ENCODE results near the gene RPL10.

The RPL10 gene

DNA sequence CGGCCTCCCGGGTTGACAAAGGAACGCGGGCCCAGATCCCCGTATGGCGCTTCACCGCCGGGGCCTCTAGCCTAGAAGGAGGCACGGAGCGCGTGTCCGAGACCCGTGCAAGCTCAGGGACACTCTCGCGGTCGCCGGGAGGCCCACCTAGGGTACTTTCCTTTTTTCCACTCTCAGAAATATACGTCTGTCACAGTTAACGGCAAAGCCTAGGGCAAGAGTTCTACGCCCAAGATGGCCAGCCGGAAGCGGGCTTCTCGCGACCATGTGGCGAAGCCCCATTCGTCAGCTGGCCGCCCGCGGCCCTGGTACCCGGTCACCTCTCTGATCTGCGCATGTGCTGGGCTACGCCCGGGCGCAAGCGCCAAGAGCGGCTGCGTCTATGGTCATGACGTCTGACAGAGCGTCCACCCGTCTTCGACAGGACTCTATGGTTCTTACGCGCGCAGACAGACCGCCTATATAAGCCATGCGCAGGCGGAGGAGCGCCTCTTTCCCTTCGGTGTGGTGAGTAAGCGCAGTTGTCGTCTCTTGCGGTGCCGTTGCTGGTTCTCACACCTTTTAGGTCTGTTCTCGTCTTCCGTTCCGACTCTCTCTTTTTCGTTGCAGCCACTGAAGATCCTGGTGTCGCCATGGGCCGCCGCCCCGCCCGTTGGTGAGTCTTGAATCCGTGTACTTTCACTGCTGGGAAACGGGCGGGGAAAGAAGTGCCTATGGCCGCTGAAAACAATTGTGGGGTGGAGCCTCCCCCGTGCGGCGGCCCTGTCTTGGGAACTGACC lies at the start of gene RPL10:
Gene RPL10 (plus strand): TSS at position 490 of the 780 bp plus-strand sequence. CDS start 143 bp downstream, at position 633.
- DNase-seq = peak; percentile 81 to 92

DNA sequence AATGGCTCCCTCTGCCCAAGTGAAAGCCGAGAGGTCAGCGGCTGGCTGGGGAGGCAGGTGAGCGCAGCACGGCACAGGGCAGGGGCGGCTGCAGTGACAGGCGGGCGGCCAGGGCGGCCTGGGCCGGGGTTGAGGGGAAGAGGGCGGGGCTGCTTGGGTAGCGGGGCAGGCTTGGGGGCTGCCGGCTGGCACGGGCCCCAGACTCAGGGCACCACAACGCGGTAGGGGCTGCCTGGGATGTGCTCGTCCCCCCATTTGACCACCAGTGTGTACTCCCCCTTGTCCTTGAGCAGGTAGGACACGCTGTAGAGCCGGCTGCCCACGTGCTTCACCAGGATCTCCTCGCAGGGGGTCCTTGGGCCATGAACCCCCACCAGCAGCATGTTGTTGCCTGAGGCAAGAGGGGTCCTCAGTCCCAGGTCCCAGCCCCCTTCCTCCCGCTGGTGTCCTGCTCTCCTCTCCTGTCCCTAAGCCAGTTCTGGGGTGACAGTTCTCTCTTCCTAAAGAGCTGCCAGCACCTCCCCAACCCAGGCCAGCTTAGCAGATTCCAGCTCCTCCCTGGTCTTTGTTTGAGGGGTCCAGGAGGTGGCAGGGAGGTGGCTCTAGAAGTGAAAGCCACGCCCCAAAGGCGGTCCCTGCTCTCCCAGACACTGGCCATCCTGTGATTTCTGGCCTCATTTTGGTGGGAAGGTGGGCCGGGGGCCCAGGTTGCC lies 49.4 kb upstream of the RPL10 start:
- no peak for DNase-seq

DNA sequence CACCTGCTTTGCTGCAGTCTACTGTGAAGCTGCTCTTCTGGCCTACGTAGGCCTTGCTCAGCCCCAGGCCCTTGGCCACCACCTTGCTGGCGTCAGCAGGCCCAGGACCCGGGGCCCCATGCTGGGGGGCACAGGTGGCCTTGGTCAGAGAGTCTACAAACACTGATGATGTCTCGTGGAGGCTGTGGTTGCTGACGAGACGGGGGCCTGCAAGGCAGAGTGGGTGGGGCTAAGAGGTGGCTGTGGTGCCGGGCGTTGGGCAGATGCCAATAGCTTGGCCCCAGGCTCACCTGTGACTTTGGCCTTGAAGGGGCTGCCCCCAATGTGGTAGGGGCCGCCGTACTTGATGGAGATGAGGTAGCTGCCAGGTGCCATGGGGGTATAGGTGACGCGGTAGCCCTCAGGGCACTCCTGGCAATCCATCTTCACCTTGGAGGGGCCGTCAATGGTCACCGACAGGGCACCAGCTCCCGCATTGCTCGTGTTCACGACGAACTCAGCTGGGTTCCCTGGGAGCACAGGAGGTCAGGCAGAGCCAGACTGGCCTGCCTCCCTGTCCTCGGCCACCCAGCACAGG lies 48.7 kb upstream of the RPL10 start:
- no peak for DNase-seq

DNA sequence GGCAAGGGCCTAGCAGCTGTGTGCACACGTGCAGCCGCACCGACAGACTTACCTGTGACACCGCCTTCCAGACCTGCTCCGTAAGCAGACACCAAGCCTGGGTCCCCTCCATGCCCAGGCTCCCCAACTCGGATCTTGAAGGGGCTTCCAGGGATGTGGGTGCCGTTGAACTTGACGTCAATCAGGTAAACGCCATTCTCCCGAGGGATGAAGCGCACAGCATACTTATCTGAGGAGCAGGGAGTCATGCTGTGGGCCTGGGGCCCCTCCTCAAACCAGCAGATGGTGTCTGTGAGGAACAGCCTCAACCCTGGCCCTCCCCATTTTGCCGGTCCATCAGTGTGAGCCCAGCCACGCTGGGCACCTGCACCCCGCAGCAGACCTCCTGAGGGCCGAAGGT lies 48.2 kb upstream of the RPL10 start:
- no peak for DNase-seq

DNA sequence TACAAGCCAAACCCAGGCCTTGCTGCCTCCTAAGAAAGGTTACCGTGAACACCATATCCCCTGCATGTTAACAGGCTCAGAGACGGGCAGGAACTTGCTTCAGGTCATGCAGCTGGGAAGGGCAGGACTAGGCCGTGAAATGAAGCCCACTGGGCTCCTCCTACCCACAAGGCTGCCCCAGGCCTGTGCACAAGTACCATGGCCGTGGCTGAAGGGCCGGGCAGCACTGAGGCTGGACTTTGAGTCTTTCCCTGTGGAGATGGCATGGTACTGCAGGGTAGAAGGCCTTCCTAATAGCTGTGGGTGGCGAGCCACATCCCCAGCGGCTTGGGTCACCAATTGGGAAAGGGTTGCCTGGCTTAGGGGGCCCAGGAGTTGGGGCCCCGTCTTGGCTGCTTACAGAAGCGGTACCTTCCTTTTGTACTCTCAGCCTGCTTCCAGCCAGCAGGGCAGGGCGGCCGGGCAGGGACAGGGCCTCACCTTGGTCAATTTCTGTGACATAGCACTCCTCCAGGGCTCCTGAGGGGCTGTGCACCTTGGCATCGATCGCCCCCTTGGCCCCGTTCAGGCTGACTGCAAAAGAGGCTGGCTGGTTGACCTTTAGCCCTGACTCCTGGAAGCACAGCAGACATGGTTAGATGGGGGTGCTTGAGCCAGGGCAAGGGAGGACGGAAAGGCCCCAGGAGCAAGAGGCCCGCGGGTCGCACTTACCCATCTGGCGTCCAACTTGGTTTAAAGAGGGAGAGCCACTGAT lies 47.6 kb upstream of the RPL10 start:
- no peak for DNase-seq

DNA sequence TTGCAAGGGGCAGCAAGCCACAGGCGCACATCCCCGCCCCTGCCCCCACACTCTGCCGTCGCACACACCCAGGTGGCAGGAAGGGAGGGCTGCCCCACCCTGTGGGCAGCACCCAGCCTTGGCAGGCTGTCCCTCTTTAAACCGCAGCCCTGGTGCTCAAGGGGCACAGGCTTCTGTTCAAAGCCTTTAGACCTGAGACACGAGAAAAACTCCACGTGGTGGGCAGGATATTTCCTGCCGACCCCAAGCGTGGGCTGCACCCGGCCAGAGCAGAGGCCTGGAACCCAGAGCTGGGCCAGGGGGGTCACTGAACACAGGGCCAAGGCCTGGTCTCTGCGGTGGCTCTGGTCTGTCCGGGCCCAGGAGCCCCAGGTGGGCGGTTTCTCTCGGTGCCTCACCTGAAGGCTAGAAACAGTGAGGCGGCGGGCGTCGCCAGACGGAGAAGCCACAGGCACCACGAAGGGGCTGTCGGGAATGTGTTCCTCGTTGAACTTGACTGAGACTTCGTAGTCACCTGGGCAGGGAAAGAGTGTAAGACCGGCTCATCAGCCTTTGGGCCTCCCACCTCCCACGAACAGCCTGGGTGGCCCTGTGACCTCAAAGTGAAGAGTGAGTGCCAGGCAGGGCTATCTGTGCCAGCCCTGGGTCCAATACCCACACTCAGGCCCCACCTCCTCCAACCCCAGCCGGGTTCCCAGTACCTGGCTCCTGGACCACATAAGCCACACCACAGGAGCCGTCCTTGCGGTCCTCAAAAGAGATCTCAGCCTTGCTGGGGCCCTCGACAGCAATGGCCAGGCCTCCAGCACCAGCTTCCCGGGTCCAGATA lies 46.8 kb upstream of the RPL10 start:
- no peak for DNase-seq

DNA sequence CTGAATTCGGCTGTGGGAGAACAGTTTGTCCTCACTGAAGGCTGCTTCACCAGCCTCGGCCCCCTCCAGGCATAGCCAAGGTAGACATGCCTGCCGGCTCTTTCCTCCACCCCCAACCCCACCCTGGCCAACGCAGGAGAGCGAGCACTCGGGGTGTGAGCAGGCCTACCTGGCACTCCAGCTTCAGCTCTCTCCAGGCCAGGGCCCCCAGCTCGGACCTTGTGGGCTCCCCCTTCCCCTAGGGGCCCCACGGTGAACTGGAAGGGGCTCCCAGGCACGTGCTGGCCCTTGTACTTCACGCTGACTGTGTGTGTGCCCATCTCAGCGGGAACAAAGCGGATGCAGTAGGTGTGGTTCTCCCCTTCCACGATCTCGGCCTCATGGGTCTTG lies 46.2 kb upstream of the RPL10 start:
- DNase-seq = no peak

DNA sequence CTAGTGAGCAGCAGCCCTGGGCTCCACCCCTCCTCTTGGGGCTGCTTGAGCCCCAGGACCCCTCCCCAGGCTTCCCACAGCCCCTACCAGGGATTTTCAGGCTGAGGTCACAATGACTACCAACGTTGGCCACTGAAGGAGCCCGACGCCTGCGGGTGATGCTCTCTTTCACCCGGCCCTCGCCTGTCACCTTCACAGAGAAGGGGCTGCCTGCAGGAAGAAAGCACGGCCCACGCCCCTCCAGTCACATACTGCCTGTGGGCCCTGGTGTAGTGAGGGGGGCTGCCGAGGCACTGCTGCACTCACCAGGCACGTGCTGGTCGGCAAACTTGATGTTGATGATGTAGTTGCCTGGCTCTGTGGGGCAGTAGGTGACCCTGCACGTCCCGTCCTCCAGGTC lies 45.7 kb upstream of the RPL10 start:
- no peak for DNase-seq

DNA sequence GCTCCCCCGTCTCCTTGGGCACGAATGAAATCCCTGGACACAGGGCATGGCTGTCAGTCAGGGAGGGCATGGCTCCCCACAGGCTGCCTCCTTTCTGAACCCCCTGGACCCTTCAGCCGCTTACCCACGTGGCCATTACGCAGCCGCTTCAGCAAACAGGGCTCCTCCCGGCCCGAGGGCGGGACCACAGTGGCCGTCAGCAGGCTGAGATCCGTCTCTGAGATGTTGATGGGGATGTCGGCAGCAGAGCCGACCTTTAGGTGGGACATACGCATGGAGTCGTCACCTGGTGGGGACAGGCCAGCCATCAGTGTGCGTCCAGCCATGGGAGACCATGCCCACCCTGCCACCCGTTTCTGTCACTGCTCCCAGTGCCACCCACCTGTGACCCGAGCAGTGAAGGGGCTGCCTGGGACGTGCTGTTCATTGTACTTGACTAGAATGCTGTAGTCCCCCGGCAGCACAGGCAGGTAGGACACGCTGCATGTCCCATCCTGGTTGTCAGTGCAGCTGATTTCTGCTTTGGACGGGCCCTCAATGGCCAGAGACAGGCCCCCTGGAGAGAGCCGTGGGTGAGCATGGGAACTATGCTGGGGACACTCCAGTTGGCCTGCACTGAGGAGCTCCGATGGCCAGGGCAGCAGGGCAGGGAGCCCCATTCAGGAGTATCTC lies 44.9 kb upstream of the RPL10 start:
- no peak for DNase-seq

DNA sequence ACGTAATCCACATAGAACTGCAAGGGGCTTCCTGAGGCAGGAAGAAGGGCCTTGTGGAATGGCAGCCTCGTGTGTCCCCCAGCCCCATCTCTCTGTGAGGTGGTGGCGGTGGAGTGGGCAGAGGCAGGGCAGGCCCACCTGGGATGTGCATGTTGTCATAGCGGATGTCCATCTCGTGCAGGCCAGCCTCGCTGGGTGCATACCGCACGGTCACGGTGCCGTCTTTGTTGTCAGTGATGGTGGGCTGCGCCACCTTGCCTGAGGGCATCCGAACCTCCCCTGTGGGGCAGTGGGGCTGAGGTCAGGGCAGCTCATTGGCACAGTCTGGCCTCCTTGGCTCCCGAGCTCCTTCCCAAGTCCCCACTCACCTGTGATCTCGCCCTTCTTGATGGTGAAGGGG lies 44.2 kb upstream of the RPL10 start:
- no peak for DNase-seq

DNA sequence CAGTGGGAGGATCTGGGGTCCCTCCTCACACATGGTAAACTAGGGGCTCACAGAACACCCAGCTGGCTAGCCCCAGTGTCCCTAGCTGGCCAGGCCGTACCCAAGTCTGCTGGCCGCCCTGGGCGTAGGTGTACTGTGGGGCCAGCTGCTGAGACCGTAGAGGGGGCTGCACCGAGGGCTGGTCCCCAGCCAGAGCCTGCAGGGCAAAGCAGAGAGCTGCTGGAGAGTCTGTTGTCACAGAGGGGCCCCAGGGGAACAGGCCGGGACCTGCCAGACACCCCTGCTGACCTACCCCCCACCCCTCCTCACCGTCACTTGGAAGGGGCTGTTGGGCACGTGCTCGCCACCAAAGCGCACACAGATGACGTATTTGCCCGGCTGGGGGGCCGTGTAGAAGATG lies 43.7 kb upstream of the RPL10 start:
- no peak for DNase-seq

DNA sequence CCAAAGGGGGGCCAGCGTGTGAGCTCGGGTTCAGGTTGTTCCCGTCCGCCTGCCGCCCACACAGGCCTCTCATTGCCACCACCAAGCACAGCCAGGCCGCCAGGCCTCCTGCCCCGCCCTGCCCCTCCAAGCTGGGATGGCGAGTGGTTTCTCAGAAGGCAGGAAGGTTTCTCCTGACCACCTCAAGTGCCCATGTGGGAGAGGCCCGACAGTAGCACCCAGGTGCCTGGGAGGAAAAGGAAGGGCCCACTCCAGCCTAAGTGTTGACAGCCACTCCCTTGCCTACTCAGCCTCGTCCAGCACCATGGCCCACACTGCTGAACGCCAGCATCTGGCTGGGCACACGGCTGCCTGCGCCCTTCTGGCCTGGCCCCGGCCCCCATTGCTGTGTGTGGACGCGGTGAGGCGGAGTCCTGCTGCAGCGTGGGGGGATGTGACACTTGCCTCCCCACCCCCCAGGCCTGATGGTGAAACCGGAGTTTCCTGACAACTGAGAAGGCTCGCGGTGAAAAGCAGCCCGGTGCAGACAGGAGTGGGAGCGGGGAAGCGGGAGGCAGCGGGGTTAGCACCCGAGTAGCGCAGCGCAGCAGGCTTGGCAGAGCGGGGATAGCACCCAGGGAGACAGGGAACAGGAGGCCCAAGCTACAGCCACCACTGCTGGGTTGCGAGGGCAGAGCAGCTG lies 42.9 kb upstream of the RPL10 start:
- DNase-seq = no peak

DNA sequence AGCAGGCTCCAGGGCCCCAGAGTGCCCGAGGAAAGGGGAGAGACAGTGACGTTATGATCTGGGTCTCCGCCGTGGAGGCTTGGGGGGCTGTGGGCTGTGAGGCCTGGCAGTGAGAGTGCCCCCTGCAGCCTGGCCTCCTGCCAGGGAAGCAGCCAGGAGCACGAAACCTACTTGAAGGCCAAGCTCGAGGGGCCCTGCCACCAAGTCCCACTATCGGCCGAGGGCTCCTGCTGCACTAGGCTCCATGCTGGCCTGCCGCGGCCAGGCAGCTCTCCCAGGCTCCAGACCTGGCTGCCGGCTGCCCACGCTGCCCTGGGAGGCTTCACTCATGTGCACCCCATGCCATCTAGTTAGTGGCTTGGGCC lies 42.4 kb upstream of the RPL10 start:
- DNase-seq = no peak

DNA sequence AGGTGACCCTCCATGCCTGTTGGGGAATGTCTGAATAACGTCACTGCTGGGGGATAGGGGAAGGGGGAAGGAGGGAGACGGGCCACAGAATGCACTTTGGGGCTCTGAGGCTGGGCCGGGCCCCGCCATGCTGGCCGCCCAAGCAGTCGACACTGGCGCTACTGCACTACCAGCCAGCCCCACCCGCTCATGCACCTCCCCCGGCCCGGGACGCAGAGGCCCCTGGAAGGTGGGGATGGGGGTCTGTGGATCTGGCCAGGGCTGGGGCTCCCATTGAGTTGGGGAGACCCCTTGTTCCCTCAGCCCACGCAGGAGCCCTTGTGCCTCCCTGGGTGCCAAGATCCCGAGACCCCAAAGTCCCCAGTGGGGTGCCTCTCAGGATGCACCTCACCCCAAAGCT lies 41.6 kb upstream of the RPL10 start:
- DNase-seq = no peak

DNA sequence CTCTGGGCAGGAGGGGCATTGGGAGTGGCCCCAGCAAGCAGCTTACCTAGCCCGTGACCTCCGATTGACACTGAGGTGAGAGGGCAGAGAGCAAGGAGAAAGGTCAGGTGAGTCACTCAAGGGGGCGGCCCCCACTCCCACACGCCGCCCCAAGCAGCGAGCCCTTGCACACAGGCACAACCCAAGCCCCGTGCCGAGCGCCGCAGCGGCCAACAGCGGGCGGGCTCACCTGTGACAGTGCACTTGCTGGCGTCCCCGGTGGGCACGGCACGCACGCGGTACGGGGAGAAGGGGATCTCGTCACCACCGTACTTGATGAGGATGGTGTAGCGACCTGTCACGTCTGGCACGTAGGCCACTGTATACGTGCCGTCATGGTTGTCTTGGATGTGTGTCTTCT lies 41.0 kb upstream of the RPL10 start:
- DNase-seq = no peak

DNA sequence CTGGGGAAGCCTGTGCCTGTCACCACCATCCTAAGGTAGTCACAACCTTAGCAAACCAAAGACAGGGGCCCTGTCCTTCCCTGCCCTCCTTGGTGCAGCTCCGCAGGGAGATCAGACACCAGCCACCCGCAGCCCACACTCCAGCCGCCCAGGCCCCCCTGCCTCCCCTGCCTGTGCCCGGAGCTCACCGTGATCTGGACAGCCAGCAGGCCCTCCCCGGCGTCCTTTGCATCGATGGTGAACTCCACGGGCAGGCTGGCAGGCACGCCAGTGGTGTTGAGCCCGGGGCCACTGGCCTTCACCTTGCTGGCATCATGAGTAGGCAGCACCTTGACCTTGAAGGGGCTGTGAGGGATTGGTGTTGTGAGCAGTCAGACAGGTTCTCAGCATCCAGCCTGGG lies 40.2 kb upstream of the RPL10 start:
- no peak for DNase-seq

DNA sequence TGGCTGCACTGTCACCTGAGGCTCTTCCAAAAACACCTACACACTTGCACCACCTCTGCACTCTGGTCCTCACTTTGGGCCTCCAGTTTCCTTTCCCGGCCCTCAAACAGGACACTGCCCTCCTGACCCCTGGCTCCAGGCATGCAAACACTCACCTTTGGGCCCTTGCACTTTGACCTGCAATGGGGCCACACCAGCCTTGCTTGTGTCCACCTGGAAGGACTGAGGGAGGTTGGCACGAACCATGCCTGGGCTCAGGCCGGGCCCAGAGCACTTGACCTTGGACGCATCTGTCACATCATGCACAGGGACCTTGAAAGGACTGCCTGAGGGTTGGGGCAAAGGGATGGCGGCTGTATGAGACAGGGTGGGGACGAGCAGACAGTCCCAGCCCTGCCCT lies 39.3 kb upstream of the RPL10 start:
- no peak for DNase-seq

DNA sequence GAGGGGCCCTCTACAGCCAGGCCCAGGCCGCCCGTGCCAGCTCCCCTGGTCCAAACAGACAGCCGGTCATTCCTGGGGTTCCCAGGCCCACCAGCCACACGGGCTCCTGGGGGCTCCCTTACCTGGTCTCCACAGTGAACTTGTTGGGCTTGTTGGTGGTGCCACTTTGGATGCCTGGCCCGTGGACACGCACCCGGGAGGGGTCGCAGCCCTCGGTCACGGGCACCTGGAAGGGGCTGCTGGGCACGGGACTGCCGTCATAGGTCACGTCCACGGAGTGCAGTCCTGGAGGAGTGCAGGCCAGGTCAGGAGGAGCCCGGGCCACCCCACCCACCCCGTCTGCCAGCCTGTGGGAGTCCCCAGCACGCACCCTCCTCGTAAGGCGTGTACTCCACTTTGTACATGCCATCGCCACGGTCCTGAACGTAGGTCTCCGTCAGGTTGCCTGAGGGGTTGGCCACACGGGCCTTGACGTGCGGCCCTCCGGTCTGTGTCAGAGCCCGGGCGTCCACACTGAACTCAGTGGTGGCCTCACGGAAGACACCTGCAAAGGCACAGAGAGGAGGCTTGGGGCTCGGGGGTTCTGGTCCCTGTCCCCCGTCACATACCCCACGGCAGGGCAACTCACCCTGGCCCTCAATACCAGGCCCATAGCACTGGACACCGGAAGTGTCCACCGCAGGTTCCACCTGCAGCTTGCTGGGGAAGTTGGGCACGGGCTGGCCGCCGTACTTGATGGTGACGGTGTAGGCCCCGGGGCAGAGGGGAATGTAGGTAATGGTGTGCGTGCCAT lies 38.6 kb upstream of the RPL10 start:
- DNase-seq = no peak

DNA sequence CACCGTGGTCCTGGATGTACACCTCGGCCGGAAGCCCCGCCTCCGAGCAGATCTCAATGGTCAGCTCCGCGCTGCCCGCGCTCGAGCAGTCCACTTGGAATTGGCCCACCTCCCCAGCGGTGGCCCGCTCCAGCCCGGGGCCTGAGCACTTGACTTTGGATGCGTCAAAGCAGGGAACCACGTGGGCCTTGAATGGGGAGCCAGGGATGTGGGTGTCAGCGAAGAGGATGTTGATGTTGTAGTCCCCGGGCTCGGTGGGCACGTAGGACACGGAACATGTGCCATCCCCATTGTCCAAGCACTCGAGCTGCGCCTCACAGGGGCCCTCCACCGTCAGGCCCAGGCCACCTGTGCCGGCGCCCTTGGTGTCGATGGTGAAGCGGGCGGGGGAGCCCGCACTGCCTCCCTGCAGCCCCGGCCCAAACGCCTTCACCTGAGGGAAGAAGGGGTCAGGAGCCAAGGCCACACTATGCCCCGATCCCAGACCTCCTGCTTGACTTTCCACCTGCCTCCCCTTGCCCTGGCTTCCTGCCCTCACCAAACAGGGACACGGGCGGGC lies 37.9 kb upstream of the RPL10 start:
- no peak for DNase-seq

DNA sequence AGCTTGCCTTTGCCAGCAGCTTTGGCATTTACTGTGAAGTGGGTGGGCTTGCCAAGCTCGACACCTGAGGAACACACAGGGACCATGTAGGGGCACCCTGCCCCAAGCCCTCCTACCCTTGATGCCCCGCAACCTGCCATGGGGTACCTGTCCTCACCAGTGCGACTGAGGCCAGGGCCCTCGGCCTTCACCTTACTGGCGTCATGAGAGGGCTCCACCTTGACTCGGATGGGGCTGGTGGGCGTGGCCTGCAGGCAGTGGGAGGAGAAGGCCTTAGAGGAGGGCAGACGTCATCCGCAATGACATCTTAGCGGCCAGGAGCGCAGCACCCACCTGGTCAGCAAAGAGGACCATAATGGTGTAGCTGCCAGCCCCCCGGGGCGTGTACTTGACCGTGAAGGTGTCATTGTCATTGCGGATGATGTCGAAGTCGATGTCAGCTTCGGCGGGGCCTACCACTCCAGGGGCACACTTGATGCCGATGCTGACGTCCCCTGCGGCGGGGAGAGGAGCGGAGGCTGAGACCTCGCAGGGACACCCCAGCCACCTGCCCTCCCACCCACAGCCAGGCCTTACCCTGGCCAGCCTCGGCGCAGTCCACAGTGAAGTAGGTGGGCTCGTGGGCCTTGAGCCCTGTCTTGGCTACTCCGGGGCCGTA lies 36.0 kb upstream of the RPL10 start:
- DNase-seq = no peak
